MCF 10A (cell line): ENCODE results near the gene OR10A3. TPM values are rescaled to one million over a fixed set of nuclear protein-coding genes. Genes with fewer than 3 reads are reported as not detected.

Experiments
- BruUV-seq: library from RNA; stranded (reverse); fragments of 400-500 nt; replicated peaks from 2 replicates; lab custom pipeline; 2021; lab: Mats Ljungman, UMichigan
- CTCF ChIA-PET: fragments of 300-600 bp; sonication (Branson Sonifier 250); formaldehyde crosslinking; extraction: SDS; loops from one replicate; lab custom pipeline; 2021; ENCODE audit warnings: antibody characterized with exemption, inconsistent platforms; lab: Yijun Ruan, JAX
- POLR2A ChIA-PET: fragments of 300-600, 350-650 bp; sonication (Branson Sonifier 250); formaldehyde crosslinking; extraction: SDS; loops from one replicate; lab custom pipeline; 2020; ENCODE audit warnings: antibody characterized with exemption, inconsistent platforms; lab: Yijun Ruan, JAX
- DNase-seq: peaks from one replicate; pipeline ENCODE4 v3.0.0-alpha.2; 2018; ENCODE audit not compliant: unreplicated experiment
- H3K27ac Mint-ChIP-seq: one replicate; pipeline ENCODE4 v1.8.0; 2022; ENCODE audit warnings: mild to moderate bottlenecking, low read depth, mixed read lengths; ENCODE audit not compliant: unreplicated experiment
- H3K27me3 Mint-ChIP-seq: one replicate; pipeline ENCODE4 v1.8.0; 2022; ENCODE audit warnings: mixed read lengths; ENCODE audit not compliant: insufficient read depth, unreplicated experiment
- H3K36me3 Mint-ChIP-seq: one replicate; pipeline ENCODE4 v1.8.0; 2022; ENCODE audit warnings: mild to moderate bottlenecking, moderate library complexity, mixed read lengths; ENCODE audit not compliant: insufficient read depth, unreplicated experiment
- H3K4me1 Mint-ChIP-seq: one replicate; pipeline ENCODE4 v1.8.0; 2022; ENCODE audit warnings: mixed read lengths; ENCODE audit not compliant: insufficient read depth, unreplicated experiment
- H3K4me3 Mint-ChIP-seq: one replicate; pipeline ENCODE4 v1.8.0; 2022; ENCODE audit warnings: mild to moderate bottlenecking, moderate library complexity, mixed read lengths; ENCODE audit not compliant: unreplicated experiment
- H3K9me3 Mint-ChIP-seq: one replicate; pipeline ENCODE4 v1.8.0; 2022; ENCODE audit warnings: mixed read lengths; ENCODE audit not compliant: unreplicated experiment
- intact Hi-C: fragments of 100-400 bp; cut with micrococcal nuclease; formaldehyde crosslinking; loops from 2 replicates; pipeline ENCODE4 v1.14.1; 2022
- total RNA-seq: library from RNA; stranded (reverse); gene quantifications from 2 replicates; pipeline ENCODE4 v1.2.3, GENCODE V29; 2022
- TF ChIP-seq, protein P1 (sequence below): fragments of 200-600 bp; IDR thresholded peaks from one replicate; pipeline ENCODE4 v1.8.0; 2022; ENCODE audit warnings: antibody characterized with exemption, mild to moderate bottlenecking; ENCODE audit not compliant: unreplicated experiment

Gene OR10A3
- total RNA-seq, 1 experiment from 2014 or later, result not detected

DNA sequence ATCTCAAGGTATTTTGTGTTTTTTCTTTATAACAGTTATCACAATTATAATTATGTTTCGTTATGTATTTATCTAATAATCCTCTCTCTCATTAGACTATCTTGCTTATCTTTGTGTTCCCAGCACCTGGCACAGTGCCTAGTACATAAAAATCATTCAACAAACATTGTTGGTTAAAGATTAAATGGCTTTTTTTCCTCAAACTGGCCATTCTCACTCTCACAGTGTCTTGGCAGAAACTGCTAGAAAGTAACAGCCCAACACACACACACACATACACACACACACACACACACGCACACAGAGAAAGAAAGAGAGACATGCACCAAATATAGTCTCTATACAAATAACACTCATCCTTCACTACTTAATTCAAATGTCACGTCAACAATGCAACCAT is 47.3 kb downstream of the OR10A3 start:
- no TSS peak for BruUV-seq
- Mint-ChIP-seq H3K27ac (no peak overlapping the region), H3K4me1 (peaks cover 26% of the 10 kb centered on the region), H3K36me3 (no peaks in the 10 kb centered on the region), H3K27me3 (no peaks in the 10 kb centered on the region), H3K4me3 (no peak overlapping the region), H3K9me3 (no peaks in the 10 kb centered on the region)
- TF ChIP-seq, protein P1, sequence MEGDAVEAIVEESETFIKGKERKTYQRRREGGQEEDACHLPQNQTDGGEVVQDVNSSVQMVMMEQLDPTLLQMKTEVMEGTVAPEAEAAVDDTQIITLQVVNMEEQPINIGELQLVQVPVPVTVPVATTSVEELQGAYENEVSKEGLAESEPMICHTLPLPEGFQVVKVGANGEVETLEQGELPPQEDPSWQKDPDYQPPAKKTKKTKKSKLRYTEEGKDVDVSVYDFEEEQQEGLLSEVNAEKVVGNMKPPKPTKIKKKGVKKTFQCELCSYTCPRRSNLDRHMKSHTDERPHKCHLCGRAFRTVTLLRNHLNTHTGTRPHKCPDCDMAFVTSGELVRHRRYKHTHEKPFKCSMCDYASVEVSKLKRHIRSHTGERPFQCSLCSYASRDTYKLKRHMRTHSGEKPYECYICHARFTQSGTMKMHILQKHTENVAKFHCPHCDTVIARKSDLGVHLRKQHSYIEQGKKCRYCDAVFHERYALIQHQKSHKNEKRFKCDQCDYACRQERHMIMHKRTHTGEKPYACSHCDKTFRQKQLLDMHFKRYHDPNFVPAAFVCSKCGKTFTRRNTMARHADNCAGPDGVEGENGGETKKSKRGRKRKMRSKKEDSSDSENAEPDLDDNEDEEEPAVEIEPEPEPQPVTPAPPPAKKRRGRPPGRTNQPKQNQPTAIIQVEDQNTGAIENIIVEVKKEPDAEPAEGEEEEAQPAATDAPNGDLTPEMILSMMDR, result no peak
- CTCF ChIA-PET, result interaction anchor here (0.7 to 8.1 kb wide), 11 partner anchors 10 to 205 kb away, joined by 3 to 260 read pairs (median 19); partner anchors contain the start of gene EIF3F
- intact Hi-C loops, result no loop called here
- POLR2A ChIA-PET, result interaction anchor here (2.1 kb wide), 1 partner anchor 92 kb away, joined by 9 read pairs; the partner anchor contains the start of gene EIF3F
- no peak for DNase-seq

GRCh38 chr11:7893796-7894195 is 47.7 kb downstream of the OR10A3 start:
- TF ChIP-seq, protein P1, result no peak
- Mint-ChIP-seq H3K4me1 (peaks cover 26% of the 10 kb centered on the region), H3K27ac (peak overlapping the region; percentile 54), H3K36me3 (no peaks in the 10 kb centered on the region), H3K9me3 (no peaks in the 10 kb centered on the region), H3K27me3 (no peaks in the 10 kb centered on the region), H3K4me3 (no peak overlapping the region)
- no TSS peak for BruUV-seq
- DNase-seq, result no peak
- POLR2A ChIA-PET, result interaction anchor here (1.7 to 4.2 kb wide), 2 partner anchors 93 to 112 kb away, joined by 7 to 36 read pairs; partner anchors contain the start of gene EIF3F
- CTCF ChIA-PET, result interaction anchor here (0.6 to 8.1 kb wide), 20 partner anchors 10 to 1833 kb away, joined by 3 to 260 read pairs (median 8); partner anchors contain the start of genes EIF3F and NLRP10
- intact Hi-C loops, result loop anchor here (2.0 kb wide), 1 partner anchor 205 kb away; no protein-coding TSS in a partner anchor

DNA sequence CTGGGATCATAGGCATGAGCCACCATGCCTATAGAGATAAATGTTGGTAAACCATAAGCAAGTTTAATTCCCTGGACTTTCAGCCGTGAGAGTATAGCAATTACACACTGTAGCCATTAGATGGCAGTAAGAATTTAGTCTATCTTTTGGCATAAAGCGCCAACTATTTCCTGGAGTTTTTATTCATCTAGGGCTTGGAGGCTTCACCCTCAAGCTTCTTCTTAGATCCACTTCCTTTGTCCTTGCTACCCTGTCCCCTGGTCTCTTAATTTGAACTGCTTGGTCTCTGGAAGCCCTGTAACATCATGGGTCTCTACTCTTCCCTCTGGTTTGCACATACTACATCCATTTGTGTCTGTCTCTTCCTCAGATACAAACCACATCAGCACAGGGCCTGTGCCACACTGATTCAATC is 48.7 kb downstream of the OR10A3 start:
- H3K4me1 Mint-ChIP-seq, result peaks cover 26% of the 10 kb centered on the region
- no TSS peak for BruUV-seq

More for the DNA sequence above, 48.7 kb downstream of the OR10A3 start:
- CTCF ChIA-PET, result interaction anchor here (0.6 to 8.1 kb wide), 43 partner anchors 9 to 1334 kb away, joined by 3 to 260 read pairs (median 4); partner anchors contain the start of genes EIF3F and NLRP10
- H3K36me3 Mint-ChIP-seq, result no peaks in the 10 kb centered on the region
- H3K27ac Mint-ChIP-seq, result peak overlapping the region; percentile 54
- intact Hi-C loops, result loop anchor here (1.0 to 2.0 kb wide), 2 partner anchors 94 to 206 kb away; partner anchors contain the start of gene EIF3F
- POLR2A ChIA-PET, result interaction anchor here (0.5 to 4.2 kb wide), 3 partner anchors 71 to 113 kb away, joined by 3 to 36 read pairs (median 7); partner anchors contain the start of gene EIF3F
- no peaks in the 10 kb centered on the region for H3K9me3 Mint-ChIP-seq
- no peak overlapping the region for H3K4me3 Mint-ChIP-seq
- DNase-seq, result peak; percentile 66
- H3K27me3 Mint-ChIP-seq, result no peaks in the 10 kb centered on the region
- TF ChIP-seq, protein P1, result peak; percentile 68
